ENCODE measurements around the gene TRABD. TPM values are rescaled to one million over a fixed set of nuclear protein-coding genes. Genes with fewer than 3 reads are reported as not detected.
A peak's percentile ranks its signal among the peaks of the same experiment; 100 is the strongest.

TRABD gene
- total RNA-seq, 2 donors from 2014 or later = 46.4 to 63.5 TPM

- intact Hi-C loops (cut with DNase I, micrococcal nuclease) = no loop called here
- DNase-seq (peak in 1 of 2 donors; percentile 49), ATAC-seq (peak; percentile 45)
Observed at GRCh38 chr22:50245214-50246072, 59.7 kb downstream of the TRABD start.

- DNase-seq (no peak), ATAC-seq (no peak)
- intact Hi-C loops (cut with DNase I, micrococcal nuclease) = no loop called here
Observed at GRCh38 chr22:50246242-50247175, 60.8 kb downstream of the TRABD start.

- DNase-seq (peak; percentile 67 to 84), ATAC-seq (peak; percentile 11)
- intact Hi-C loops (cut with DNase I, micrococcal nuclease) = no loop called here
Observed at GRCh38 chr22:50247748-50248147, 62.0 kb downstream of the TRABD start.

GRCh38 chr22:50248196-50249081 lies 62.7 kb downstream of the TRABD start:
- DNase-seq (no peak), ATAC-seq (no peak)
- intact Hi-C loops (cut with DNase I, micrococcal nuclease) = no loop called here

Other genes with a start within 250 kb of the TRABD start
- 100 to 1,000 TPM in 1 of 2 donors, 10 to 100 TPM in 1; 45.6 to 201 TPM for gene PIM3, start 225.1 kb upstream of the TRABD start, total RNA-seq
- under 1 TPM; 0.17 to 0.31 TPM for gene IL17REL, start 173.1 kb upstream of the TRABD start, total RNA-seq
- gene TTLL8, start 127.6 kb upstream of the TRABD start, total RNA-seq = not detected
- gene MLC1, start 100.5 kb upstream of the TRABD start, total RNA-seq = under 1 TPM in 1 of 2 donors, not detected in 1; 0.14 TPM
- under 1 TPM in 1 of 2 donors, not detected in 1; 0.70 TPM for gene MOV10L1, start 95.9 kb upstream of the TRABD start, total RNA-seq
- gene PANX2, start 15.2 kb upstream of the TRABD start, total RNA-seq = under 1 TPM; 0.09 to 0.14 TPM
- gene SELENOO, start 15.1 kb downstream of the TRABD start, total RNA-seq = 10 to 100 TPM; 21.9 to 29.6 TPM
- 10 to 100 TPM; 26.3 to 31.6 TPM for gene TUBGCP6, start 59.1 kb downstream of the TRABD start, total RNA-seq
- gene HDAC10, start 65.4 kb downstream of the TRABD start, total RNA-seq = 10 to 100 TPM; 48.3 to 49.2 TPM
- 1 to 10 TPM; 3.0 to 3.1 TPM for gene MAPK12, start 75.8 kb downstream of the TRABD start, total RNA-seq
- gene MAPK11, start 84.5 kb downstream of the TRABD start, total RNA-seq = 1 to 10 TPM; 1.2 to 1.9 TPM
- 100 to 1,000 TPM; 290 TPM for gene PLXNB2, start 121.7 kb downstream of the TRABD start, total RNA-seq
- gene DENND6B, start 141.1 kb downstream of the TRABD start, total RNA-seq = 1 to 10 TPM; 3.7 to 4.7 TPM
- 10 to 100 TPM; 44.6 to 61.0 TPM for gene PPP6R2, start 157.4 kb downstream of the TRABD start, total RNA-seq